ENCODE measurements around the gene TUBB8. TPM values are rescaled to one million over a fixed set of nuclear protein-coding genes. Genes with fewer than 3 reads are reported as not detected.

Gene TUBB8
- total RNA-seq: not detected in 2 replicates

GRCh38 chr10:48996-49395 lies at the start of gene TUBB8:
Gene TUBB8, minus strand, starts transcription at chr10:49296. Its CDS starts 58 bp downstream, at chr10:49238.

Other genes starting within 250 kb of the TUBB8 start
- gene ZMYND11, start 86.2 kb upstream of the TUBB8 start, total RNA-seq: 41.1 and 56.0 TPM in 2 replicates

Measured in endothelial cell of coronary artery (primary cell).